Muscle layer of colon (tissue), 2 donors: ENCODE measurements around the gene TLR10.

Experiments
- H3K27ac ChIP-seq: one replicate; pipeline ENCODE4 v1.7.0; 2013; ENCODE audit warnings: low read depth, mild to moderate bottlenecking, low read length, moderate library complexity
- H3K27me3 ChIP-seq, 2 donors: one replicate each; pipeline ENCODE4 v1.7.0; 2013; ENCODE audit warnings: low read length in 2 of 2, mild to moderate bottlenecking in 2 of 2; ENCODE audit not compliant: insufficient read depth in 2 of 2, control insufficient read depth in 1 of 2
- H3K36me3 ChIP-seq: one replicate; pipeline ENCODE4 v1.7.0; 2013; ENCODE audit warnings: mild to moderate bottlenecking, low read length; ENCODE audit not compliant: insufficient read depth
- H3K4me1 ChIP-seq: one replicate; pipeline ENCODE4 v1.7.0; 2013; ENCODE audit warnings: mild to moderate bottlenecking, low read length; ENCODE audit not compliant: insufficient read depth
- H3K4me3 ChIP-seq, 2 donors: one replicate each; pipeline ENCODE4 v1.7.0; 2013; ENCODE audit warnings: low read length in 2 of 2, low read depth in 1 of 2, mild to moderate bottlenecking in 1 of 2, moderate library complexity in 1 of 2
- H3K9ac ChIP-seq: one replicate; pipeline ENCODE4 v1.7.0; 2013; ENCODE audit warnings: low read length
- H3K9me3 ChIP-seq: one replicate; pipeline ENCODE4 v1.7.0; 2013; ENCODE audit warnings: mild to moderate bottlenecking, low read length
- donor health status: abdominal sarcoma.
- donor health status: Adenocarcinoma of cecum.

Gene TLR10

DNA sequence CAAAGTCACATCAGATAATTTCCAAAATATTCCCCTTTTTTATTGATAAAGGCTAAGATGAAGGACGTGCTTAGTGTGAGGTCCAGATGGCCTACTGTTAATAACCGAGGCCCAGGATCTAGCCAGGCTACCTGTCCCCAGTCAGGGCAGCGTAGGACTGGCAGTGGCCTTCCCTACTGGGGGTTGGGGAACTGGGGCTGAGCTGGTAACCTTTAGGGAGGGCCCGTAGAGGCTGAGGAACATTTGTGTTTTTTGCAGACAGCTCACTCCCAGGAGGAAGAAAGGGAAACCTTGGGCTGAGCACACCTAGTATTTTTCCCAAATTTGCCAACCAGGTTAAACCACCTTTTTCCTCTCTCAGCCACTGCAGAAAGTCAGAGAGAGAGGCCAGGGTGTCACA, 59.7 kb downstream of the TLR10 start:
- H3K36me3 ChIP-seq = no peaks in the 10 kb centered on the region
- H3K4me1 ChIP-seq = no peaks in the 10 kb centered on the region
- no peaks in the 10 kb centered on the region for H3K9me3 ChIP-seq
- H3K9ac ChIP-seq = no peak overlapping the region
- H3K27ac ChIP-seq = no peak overlapping the region
- no peaks in the 10 kb centered on the region for H3K27me3 ChIP-seq
- no peak overlapping the region for H3K4me3 ChIP-seq
